NCI-H2196 treated with DMSO at 0.1 percent for 48 hours (cell line): ENCODE results near the gene PARD6A.

ENCODE experiments used
- DNase-seq: peaks from one replicate; lab custom pipeline; 2025; ENCODE audit not compliant: unreplicated experiment; lab: John Stamatoyannopoulos, UW

PARD6A gene

DNA sequence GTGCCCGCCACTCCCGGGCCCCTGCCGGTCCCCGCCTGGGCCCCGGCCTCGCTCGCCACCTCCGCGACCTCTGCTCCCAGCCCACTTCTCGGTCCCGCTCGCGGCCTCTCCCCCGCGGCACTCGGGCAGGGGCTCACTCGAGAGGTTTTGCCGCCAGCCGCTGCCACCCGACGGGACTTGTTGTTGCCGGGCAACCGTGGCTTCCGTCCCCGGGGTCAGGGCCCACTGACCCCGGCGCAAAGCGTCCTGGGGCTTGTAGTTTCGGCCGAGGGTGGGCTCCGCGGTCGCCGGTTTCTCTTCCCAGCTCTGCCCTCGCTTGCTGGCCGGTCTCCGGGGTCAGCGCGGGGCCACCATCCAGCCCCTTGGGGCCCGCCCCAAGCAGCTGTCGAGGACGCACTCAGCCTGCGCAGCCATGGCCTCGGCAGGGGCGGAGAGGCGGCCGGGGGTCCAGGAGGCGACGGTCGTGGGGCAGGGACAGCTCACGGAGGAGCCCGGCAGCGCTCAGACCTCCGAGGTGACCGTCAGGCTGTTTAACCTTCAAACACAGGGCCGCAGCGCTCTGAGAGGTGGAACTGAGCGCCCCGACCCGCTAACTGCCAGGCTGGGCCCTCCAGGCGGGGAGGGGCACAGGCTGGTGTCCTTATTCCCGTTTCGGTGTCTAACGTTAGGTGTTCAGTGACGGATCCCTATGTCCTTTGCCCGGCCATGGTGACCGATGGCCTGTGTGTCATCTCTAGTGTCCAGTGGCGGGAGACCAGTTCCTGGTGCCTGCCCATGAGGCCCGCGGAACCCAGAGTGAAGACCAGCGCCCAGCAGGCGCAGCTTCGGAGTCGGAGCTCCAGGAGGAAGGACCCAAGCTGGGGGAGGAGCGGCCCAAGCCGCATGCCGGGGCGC lies 6.0 kb downstream of the PARD6A start, which contains the start of the genes C16orf86 and ENKD1:
Gene C16orf86, plus strand, starts transcription at position 256 of the 894 bp plus-strand sequence. Its CDS starts 157 bp downstream, at position 413.
Gene ENKD1, minus strand, starts transcription at position 192 of the 894 bp plus-strand sequence. CDS start 308 bp downstream, outside the sequence.
- peak; percentile 7 for DNase-seq

DNA sequence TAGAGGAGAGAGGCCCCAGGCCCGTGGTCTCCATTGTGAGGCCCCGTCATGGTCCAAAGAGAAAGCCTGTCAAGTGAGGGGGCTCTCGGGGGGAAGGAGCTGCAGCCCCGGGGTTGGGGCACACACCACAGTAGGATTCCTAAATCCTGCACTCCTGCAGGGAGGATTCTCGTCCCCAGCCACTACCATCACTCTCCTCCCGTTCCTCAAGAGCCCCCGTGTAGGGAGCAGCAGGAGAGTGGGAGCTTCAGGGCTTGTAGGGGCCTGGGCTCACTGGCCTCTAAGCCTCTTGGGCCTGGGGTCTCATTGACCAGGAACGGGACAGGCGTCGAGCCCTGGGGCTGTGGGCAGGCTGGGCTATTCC lies 6.7 kb downstream of the PARD6A start:
- no peak for DNase-seq

GRCh38 chr16:67667817-67668494 lies 7.2 kb downstream of the PARD6A start:
- DNase-seq, result no peak

DNA sequence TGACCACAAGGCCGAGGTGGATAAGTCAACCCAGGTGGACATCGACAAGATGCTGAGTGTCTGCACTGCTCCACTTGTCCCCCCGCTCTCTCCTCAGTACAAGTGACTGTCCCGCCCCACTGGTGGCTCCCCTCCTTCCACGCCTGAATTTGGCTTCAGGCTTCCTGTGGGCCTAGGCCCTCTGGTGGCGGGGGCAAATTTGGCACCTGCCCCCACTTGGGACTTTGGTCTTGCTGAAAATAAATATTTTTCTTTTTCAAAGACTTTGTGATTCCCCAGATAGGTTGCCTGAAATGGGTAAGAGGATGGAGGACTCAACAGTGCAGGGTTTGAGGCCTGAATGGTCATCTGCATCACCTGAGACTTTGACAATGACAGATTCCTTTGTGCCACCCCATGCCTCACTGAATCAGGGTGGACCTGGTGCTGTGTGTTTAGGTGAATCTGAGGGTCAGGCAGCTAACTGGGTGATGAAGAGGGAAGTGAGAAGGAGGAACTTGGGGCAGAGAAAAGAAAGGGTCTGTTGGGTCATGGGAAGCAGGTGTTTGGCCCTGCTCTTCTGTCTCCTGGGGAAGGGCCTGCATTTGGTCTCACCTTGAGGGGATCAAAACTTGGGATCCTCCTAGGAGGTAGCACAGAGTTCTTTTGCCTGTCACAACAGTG lies 7.9 kb downstream of the PARD6A start:
- DNase-seq, result no peak

- DNase-seq, result no peak
These were observed 8.8 kb downstream of the PARD6A start for GRCh38 chr16:67669499-67670101.

DNA sequence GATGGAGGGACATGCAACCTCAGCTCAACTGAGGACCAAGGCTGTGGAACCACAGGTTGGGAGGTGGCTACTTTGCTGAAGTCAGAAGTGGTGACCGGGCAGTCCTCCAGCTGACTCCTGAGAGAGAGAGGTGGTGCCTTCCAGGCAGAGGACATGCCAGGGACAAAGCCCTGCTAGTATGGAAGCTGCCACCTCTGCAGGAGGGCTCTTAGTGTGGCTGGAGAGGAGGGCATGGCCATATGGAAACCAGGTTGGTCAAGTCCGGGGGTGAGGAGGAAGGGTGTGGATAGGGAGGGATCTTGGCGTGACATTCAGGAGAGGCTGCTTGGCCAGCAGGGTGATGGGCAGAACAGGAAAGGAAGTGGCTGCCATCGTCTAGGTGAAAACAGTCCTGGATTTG lies 11.5 kb downstream of the PARD6A start:
- peak; percentile 10 for DNase-seq

- no peak for DNase-seq
These were observed 12.2 kb downstream of the PARD6A start for GRCh38 chr16:67672739-67673662.

DNA sequence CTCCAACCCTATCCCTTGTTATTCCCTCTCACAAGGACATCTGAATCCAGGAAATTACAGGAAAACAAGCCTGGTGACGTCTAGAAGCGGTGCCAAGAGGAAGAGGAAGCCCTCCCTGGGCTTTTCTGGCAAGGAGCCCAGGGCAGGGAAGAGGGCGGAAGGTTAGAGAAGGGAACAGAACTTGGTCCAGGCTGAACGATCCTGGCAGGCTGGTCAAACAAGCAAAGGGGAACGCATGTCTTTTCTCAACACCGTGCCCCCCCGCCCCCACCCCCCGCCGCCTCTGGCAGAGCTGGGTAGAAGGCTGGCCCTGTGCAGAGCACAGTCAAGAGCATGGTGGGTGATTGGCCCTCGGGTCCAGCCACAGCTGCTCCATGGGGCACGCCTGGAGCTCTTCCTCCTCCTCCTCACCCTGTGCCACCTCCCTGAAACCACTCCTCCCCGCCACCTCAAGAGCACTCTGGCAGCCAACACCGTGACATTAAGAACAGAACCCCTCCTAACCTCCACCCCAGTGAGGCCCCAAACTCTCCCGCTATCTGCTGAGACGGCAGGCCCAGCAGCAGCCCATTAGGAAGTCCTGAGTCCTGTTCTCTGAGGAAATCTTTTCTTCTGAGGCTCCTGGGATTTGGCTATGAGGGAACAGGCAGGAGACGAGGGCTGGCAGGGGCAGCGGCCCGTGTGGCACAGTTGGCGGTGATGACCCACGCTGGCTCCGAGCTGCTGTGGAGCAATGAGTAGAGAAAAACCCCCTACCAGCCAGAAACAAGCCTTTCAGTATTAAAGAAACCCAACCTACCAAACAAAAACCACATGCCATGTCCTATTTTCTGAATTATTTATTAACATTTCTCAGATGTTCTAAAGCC lies 13.2 kb downstream of the PARD6A start:
- DNase-seq, result peak; percentile 8

GRCh38 chr16:67674851-67675578 lies 14.3 kb downstream of the PARD6A start:
- DNase-seq, result no peak

DNA sequence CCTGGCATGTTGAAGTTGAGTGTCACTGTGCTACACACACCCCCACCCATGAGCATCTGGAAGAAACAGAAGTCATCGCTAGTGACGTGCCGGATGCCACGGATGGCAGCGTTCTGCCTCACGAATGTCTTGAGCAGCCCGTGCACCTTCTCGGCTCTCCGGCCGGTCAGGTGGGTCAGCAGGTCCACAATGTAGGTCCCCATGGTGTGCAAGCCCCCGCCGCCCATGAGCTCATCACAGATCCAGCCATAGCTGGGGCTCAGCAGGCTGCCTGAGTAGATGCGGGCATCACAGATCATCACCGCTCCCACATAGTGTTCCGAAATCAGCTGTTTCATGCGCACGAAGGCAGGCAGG lies 14.8 kb downstream of the PARD6A start:
- DNase-seq, result no peak

DNA sequence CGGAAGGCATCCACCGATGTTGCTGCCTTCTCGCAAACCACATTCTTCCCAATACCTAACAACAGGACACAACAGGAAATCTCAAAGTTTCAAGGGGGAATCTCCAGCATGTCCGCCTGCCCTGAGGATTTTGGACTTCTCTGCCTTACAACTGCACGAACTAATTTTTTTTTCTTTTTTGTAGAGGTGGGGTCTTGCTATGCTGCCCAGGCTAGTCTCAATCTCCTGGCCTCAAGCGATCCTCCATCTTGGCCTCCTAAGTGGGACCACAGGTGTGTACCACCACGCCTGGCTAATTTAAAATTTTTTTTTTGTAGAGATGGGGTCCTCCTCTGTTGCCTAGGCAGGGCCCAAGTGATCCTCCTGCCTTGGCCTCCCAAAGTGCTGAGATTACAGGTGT lies 15.2 kb downstream of the PARD6A start:
- DNase-seq, result no peak

DNA sequence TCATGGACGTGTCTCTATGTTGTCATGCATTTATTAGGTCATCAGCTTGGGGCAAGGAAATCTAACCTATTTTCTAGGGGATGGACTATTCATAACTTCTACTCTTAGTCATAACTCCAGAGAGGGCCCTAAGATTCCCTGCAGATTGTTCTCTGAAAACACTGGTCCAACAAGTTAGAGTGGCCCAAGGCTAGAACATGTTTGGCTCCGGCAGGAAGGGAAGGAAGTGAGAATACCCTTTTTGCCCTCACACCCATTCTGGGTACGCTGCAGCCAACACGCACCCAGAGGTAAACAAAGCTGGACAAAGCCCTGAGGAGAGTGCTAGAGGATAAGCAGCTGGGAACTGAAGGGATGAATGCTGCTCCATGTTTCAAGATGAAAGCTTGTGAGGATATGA lies 15.8 kb downstream of the PARD6A start:
- no peak for DNase-seq

GRCh38 chr16:67676939-67677338 lies 16.2 kb downstream of the PARD6A start:
- DNase-seq, result no peak

DNA sequence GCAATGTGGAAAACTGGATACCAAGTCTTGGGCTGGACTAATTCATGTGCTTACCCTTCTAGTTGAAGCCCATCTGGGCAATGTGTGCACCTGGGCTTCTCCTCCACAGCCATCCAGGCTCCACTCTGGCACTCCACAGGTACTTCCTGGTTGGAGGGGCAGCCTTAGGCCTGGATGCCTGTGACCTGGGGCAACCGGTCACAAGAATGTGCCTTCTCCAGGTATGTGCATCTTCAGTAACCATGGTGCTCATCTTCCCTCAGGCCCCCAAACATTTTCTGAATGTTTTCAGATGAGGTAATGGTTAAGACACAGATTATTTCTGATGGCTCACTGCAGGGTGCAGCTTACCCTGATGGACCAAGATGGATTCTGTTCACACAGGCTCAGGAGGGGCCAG lies 17.0 kb downstream of the PARD6A start:
- DNase-seq, result no peak

GRCh38 chr16:67678354-67679023 lies 17.7 kb downstream of the PARD6A start:
- no peak for DNase-seq

DNA sequence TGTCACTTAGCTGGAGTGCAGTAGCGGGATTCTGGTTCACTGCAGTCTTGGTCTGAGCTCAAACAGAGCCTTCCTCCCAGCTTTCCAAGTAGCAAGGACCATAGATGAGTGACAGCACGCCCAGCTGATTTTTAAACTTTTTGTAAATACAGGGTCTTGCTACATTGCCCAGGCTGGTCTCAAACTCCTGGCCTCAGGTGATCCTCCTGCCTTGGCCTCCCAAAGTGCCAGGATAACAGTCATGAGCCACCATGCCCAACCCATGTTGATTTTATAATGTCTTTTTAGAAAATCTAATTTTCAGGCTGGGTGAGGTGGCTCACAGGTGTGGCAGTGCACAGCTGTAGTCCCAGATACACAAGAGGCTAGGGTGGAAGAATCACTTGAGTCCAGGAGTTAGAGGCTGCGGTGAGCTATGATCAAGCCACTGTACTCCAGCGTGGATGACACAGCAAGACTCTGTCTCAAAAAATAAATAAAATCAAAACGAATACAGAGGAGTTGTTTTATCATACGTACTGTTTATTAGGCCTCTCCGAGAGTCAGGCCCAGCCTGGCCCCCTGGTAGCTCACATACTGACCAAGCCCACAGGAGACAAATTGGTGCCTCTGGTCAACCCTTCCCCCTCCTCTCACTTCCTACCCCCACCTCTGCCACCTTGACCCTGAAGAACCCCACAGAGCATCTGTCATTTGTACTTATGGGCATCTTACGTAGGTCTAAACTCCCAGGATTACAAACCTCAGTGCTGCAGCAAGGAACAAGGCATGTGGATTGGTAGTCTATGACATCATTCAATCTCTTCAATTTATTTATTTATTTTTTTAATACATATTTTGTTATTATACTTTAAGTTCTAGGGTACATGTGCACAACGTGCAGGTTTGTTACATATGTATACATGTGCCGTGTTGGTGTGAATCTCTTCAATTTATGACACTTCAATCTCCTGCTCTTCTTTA lies 19.5 kb downstream of the PARD6A start:
- no peak for DNase-seq

GRCh38 chr16:67683767-67684166 lies 23.0 kb downstream of the PARD6A start:
- DNase-seq, result no peak
